HG03280 (cell line): ENCODE measurements around the gene EPM2A.

ENCODE experiments used
- ATAC-seq: cut with Tn5 transposase; IDR thresholded peaks from one replicate; pipeline ENCODE4 v1.9.1; 2021; ENCODE audit warnings: mild to moderate bottlenecking, moderate library complexity; ENCODE audit not compliant: unreplicated experiment

Gene EPM2A

GRCh38 chr6:145685932-145686331 lies 49.4 kb downstream of the EPM2A start:
- ATAC-seq = no peak

- no peak for ATAC-seq
These were observed 53.4 kb downstream of the EPM2A start for GRCh38 chr6:145681965-145682364.

GRCh38 chr6:145673504-145673903 lies 61.8 kb downstream of the EPM2A start:
- no peak for ATAC-seq

GRCh38 chr6:145670311-145670710 lies 65.0 kb downstream of the EPM2A start:
- no peak for ATAC-seq

- no peak for ATAC-seq
These were observed 65.7 kb downstream of the EPM2A start for GRCh38 chr6:145669627-145670034.

GRCh38 chr6:145668844-145669243 lies 66.5 kb downstream of the EPM2A start:
- no peak for ATAC-seq

GRCh38 chr6:145660676-145661075 lies 74.6 kb downstream of the EPM2A start:
- no peak for ATAC-seq

GRCh38 chr6:145656128-145656527 lies 79.2 kb downstream of the EPM2A start:
- ATAC-seq = no peak

GRCh38 chr6:145652572-145652971 lies 82.7 kb downstream of the EPM2A start:
- no peak for ATAC-seq

- no peak for ATAC-seq
These were observed 83.3 kb downstream of the EPM2A start for GRCh38 chr6:145651988-145652387.

GRCh38 chr6:145648149-145648548 lies 87.2 kb downstream of the EPM2A start:
- ATAC-seq = no peak

- no peak for ATAC-seq
These were observed 87.7 kb downstream of the EPM2A start for GRCh38 chr6:145647602-145648001.

GRCh38 chr6:145643760-145644159 lies 91.6 kb downstream of the EPM2A start:
- no peak for ATAC-seq

- peak; percentile 87 for ATAC-seq
These were observed 101.2 kb downstream of the EPM2A start for GRCh38 chr6:145633981-145634627.

GRCh38 chr6:145632971-145633370 lies 102.3 kb downstream of the EPM2A start:
- ATAC-seq = no peak

- ATAC-seq = no peak
These were observed 103.9 kb downstream of the EPM2A start for GRCh38 chr6:145631374-145631773.

GRCh38 chr6:145630598-145630997 lies 104.7 kb downstream of the EPM2A start:
- no peak for ATAC-seq

- ATAC-seq = no peak
These were observed 105.8 kb downstream of the EPM2A start for GRCh38 chr6:145629478-145629877.

- no peak for ATAC-seq
These were observed 107.9 kb downstream of the EPM2A start for GRCh38 chr6:145627451-145627850.

- ATAC-seq = no peak
These were observed 108.5 kb downstream of the EPM2A start for GRCh38 chr6:145626857-145627256.

- ATAC-seq = no peak
These were observed 112.1 kb downstream of the EPM2A start for GRCh38 chr6:145623231-145623630.

GRCh38 chr6:145621776-145622175 lies 113.5 kb downstream of the EPM2A start:
- ATAC-seq = peak; percentile 61

- no peak for ATAC-seq
These were observed 115.2 kb downstream of the EPM2A start for GRCh38 chr6:145620088-145620487.
